Measurements from ENCODE around the gene GATC.

Gene GATC

DNA sequence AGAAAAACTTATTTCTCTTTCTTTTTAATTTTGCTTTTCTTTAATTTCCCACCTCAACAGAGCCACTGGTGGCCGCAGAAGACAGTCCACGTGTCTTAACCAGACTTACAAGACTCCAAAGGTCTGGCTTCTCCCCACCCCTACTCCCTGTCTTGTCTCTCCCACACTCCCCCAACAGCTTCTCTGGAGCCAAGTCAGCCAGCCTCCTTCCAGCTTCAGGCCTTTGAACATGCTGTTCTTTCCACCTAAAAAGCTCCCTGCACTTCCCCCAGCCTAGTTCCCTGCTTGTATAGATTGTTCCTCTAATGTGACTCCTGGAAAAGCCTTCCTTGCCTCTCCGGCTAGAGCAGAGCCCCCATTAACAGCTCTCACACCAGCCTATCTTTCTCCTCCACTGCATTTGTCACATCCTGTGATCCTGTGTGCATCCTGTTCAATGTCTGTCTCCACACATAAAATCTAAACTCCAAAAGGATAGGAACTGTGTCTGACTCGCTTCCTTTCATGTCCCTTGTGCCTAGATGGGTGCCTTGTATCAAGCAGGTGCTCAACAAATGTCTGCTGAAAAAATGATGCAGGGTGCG is 41.9 kb downstream of the GATC start:
- DNase-seq (ENCODE audit: low read depth), result no peak
- H3K4me3 ChIP-seq (ENCODE audit: low read depth, low read length), result no peak overlapping the region
- in situ Hi-C loops (cut with HindIII; ENCODE audit: low sequenced_read_pairs), result no loop called here
- TF ChIP-seq, protein P1, sequence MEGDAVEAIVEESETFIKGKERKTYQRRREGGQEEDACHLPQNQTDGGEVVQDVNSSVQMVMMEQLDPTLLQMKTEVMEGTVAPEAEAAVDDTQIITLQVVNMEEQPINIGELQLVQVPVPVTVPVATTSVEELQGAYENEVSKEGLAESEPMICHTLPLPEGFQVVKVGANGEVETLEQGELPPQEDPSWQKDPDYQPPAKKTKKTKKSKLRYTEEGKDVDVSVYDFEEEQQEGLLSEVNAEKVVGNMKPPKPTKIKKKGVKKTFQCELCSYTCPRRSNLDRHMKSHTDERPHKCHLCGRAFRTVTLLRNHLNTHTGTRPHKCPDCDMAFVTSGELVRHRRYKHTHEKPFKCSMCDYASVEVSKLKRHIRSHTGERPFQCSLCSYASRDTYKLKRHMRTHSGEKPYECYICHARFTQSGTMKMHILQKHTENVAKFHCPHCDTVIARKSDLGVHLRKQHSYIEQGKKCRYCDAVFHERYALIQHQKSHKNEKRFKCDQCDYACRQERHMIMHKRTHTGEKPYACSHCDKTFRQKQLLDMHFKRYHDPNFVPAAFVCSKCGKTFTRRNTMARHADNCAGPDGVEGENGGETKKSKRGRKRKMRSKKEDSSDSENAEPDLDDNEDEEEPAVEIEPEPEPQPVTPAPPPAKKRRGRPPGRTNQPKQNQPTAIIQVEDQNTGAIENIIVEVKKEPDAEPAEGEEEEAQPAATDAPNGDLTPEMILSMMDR (IDR thresholded peaks at IDR 0.05; ENCODE audit: low read depth, low read length, missing control alignments), result no peak

DNA sequence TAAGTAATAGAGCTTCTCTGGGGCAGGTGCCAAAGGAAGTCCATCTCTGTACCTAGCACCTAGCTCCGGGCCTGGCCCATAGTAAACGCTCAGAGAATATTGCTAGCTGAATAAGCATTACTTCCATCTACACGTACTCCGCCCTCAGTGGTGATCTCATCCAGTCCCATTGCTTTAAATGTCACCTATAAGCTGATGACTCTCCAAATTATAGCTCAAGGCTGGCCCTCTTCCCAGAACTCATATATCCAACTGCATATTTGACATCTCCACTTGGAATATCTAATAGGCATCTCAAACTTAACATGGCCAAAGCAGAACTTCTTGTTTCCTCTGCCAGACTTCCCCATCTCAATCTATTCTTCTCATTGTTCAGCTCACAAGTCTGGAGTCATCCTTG is 42.8 kb downstream of the GATC start:
- H3K4me3 ChIP-seq (ENCODE audit: low read depth, low read length), result no peak overlapping the region
- no peak for DNase-seq (ENCODE audit: low read depth)
- TF ChIP-seq, protein P1 (IDR thresholded peaks at IDR 0.05; ENCODE audit: low read depth, low read length, missing control alignments), result no peak
- in situ Hi-C loops (cut with HindIII; ENCODE audit: low sequenced_read_pairs), result no loop called here

DNA sequence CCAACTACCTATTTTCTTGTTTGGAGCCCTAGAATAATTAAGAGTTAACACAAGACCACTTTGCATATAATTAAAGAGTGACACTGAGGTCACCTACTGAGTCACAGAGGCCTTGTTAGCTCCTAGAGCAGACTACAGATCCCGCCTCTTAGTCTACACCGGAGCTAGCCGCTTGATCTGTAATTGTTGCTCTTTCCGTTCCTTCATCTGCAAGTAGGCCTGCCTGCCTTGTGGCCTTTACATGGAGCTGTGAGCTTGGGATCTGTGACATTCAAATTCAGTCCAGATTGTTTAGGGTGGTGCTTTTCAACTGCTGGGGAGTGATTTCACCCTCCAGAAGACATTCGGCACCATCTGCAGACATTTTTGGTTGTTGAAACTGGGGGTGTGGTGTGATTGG is 44.1 kb downstream of the GATC start:
- TF ChIP-seq, protein P1 (IDR thresholded peaks at IDR 0.05; ENCODE audit: low read depth, low read length, missing control alignments), result no peak
- DNase-seq (ENCODE audit: low read depth), result no peak
- in situ Hi-C loops (cut with HindIII; ENCODE audit: low sequenced_read_pairs), result loop anchor here (10.0 kb wide), 1 partner anchor 266 kb away; no protein-coding TSS in a partner anchor
- H3K4me3 ChIP-seq (ENCODE audit: low read depth, low read length), result no peak overlapping the region

DNA sequence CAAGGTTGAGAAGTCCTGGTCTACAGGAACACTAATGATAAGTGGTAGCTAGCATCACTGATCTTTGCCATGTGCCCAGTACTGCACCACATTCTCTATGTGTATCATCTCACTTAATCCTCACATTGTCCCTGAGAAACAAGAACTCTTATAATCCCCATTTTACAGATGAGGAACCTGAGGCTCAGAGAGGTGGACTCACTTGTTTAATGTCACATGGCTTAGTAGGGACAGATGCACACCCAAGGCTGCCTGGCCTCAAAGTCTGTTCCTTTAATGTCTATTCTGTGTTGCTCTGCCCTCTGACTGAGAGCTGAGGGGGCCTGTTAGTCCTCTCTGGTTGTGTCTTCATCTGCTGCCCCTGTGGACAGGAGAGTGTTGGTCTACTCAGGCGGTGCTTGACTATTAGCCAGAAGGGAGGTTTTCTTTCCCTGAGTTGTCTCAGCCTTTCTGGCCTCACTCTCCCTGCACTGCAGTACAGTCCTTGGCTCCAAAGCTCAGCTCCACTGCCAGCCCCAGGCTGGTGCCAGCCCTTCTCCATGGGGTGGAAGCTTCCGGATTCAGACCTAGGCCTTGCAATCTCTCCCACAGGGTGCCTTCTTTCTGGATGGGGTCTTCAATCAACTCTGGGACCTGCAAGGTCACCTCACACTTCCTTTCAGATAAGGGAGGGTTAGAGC is 44.7 kb downstream of the GATC start:
- DNase-seq (ENCODE audit: low read depth), result no peak
- H3K4me3 ChIP-seq (ENCODE audit: low read depth, low read length), result no peak overlapping the region

DNA sequence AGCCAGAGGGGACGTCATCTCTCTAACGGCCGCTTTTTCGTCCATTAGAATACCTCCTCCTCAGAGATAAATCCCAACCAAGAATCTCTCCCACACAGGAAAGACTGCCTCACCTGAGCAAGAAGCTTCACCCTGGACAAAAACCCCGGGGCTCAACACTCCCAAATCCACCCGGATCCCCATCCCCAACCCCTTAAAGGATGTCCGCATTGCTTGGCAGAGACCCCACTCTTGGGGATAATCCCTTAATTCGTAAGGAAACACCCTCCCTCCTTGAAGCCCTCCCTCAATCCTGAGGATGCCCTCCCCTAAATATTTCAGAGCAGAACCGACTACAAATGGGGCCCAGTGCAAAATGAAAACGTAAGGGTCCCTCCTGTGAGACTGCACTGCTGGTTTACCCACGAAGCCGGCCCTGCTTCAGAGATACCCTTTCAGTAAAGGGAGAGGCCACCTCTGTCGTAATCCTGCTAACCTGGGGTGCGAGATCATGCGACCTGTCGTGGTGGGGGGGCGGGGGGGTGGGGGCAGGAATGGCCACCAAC is 49.0 kb downstream of the GATC start:
- no peak for DNase-seq (ENCODE audit: low read depth)
- in situ Hi-C loops (cut with HindIII; ENCODE audit: low sequenced_read_pairs), result loop anchor here (10.0 kb wide), 1 partner anchor 270 kb away; no protein-coding TSS in a partner anchor
- TF ChIP-seq, protein P1 (IDR thresholded peaks at IDR 0.05; ENCODE audit: low read depth, low read length, missing control alignments), result no peak
- H3K4me3 ChIP-seq (ENCODE audit: low read depth, low read length), result peak overlapping the region; percentile 96

More for the DNA sequence above, 44.7 kb downstream of the GATC start:
- TF ChIP-seq, protein P1 (IDR thresholded peaks at IDR 0.05; ENCODE audit: low read depth, low read length, missing control alignments), result no peak
- in situ Hi-C loops (cut with HindIII; ENCODE audit: low sequenced_read_pairs), result loop anchor here (10.0 kb wide), 1 partner anchor 266 kb away; no protein-coding TSS in a partner anchor

DNA sequence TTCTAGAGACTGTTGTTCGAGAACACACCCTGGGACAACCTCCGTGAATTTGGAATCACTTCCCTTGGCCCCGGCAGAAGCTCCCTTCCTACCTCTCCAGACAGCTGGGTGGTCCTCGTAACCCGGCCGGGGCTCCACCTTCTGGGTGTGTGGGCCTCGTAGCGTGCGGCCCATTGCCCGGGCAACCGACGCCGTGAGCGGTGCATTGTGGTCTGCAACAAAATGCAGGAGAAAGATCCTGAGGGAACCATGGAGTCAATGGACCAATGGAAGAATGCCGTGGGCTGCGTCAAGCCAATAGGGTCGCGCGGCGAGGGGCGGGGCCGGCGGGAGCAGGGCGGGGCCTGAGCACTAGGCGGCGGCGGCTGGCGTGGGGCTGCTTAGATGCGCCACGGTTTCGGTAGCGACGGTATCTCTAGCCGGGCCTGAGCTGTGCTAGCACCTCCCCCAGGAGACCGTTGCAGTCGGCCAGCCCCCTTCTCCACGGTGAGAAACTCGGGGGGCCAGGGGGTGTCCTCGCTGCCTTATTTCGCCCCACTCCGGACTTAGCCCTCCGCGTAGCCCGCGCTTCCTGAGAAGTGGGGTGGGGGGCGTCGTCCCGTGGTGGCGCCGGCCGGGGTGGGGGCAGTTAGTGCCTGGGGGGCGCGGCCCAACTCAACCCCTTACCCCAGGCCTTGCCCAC is 49.6 kb downstream of the GATC start, which contains the start of gene DYNLL1:
Gene DYNLL1 (plus strand): TSS at position 383 of the 682 bp plus-strand sequence. CDS start 309 bp downstream, outside the sequence.
- in situ Hi-C loops (cut with HindIII; ENCODE audit: low sequenced_read_pairs), result loop anchor here (10.0 kb wide), 1 partner anchor 271 kb away; no protein-coding TSS in a partner anchor
- H3K4me3 ChIP-seq (ENCODE audit: low read depth, low read length), result peak within 1 kb of the TSS; percentile 96
- DNase-seq (ENCODE audit: low read depth), result peak; percentile 92
- TF ChIP-seq, protein P1 (IDR thresholded peaks at IDR 0.05; ENCODE audit: low read depth, low read length, missing control alignments), result no peak

Measured in astrocyte of the cerebellum (primary cell).